Thoracic aorta (tissue), 2 donors: Measurements from ENCODE around the gene ATAD3A. TPM values are rescaled to one million over a fixed set of nuclear protein-coding genes. Genes with fewer than 3 reads are reported as not detected.

Source experiments
- ATAC-seq: fragments of 150-250 bp; one replicate; pipeline ENCODE4 v1.8.0; 2017; ENCODE audit warnings: low read depth; ENCODE audit not compliant: insufficient number of reproducible peaks, low FRiP score
- DNase-seq: peaks from one replicate; pipeline ENCODE4 v3.0.0-alpha.2; 2020; ENCODE audit warnings: low spot score
- H3K27ac ChIP-seq, 2 donors: fragments of 200-600 bp; sonication (generic); 1 replicate in 1 of 2; 2 replicates in 1 of 2; pipeline ENCODE4 v1.5.1; 2016; ENCODE audit warnings: mild to moderate bottlenecking in 2 of 2, moderate library complexity in 2 of 2
- H3K27me3 ChIP-seq: fragments of 200-600 bp; sonication (generic); replicated peaks from 2 replicates; pipeline ENCODE4 v1.6.0; 2016; ENCODE audit warnings: mild to moderate bottlenecking; ENCODE audit not compliant: insufficient read depth
- H3K36me3 ChIP-seq: fragments of 200-600 bp; sonication (generic); one replicate; pipeline ENCODE4 v1.5.1; 2016
- H3K4me1 ChIP-seq, 2 donors: fragments of 200-600 bp; sonication (generic); 1 replicate in 1 of 2; 2 replicates in 1 of 2; pipeline versions ENCODE4 v1.5.1 to v1.6.0; 2016; ENCODE audit warnings: low read depth in 2 of 2, mild to moderate bottlenecking in 1 of 2; ENCODE audit not compliant: control insufficient read depth in 1 of 2
- H3K4me3 ChIP-seq: fragments of 200-600 bp; sonication (generic); 2 replicates; pipeline ENCODE4 v1.5.1; 2016; ENCODE audit warnings: mild to moderate bottlenecking
- H3K9me3 ChIP-seq: fragments of 200-600 bp; sonication (generic); 2 replicates; pipeline ENCODE4 v1.5.1; 2016
- CTCF ChIP-seq: fragments of 200-600 bp; sonication (generic); IDR thresholded peaks from one replicate; pipeline ENCODE4 v1.5.1; 2019; ENCODE audit warnings: antibody characterized with exemption
- total RNA-seq, 2 donors: library from RNA; depleted of rRNA; stranded (reverse); fragments of >200 nt; gene quantifications; one replicate each; pipeline versions ENCODE4 v1.1.0 to v1.2.3, GENCODE V29; 2016

ATAD3A gene
- total RNA-seq, 2 donors from 2014 or later, result 16.7 to 17.6 TPM

- TF ChIP-seq CTCF, result no peak
- ATAC-seq (no peak), DNase-seq (no peak)
- H3K27me3 ChIP-seq, result no peaks in the 10 kb centered on the region
- H3K36me3 ChIP-seq, result peaks cover 3% of the 10 kb centered on the region
- no peak overlapping the region for H3K4me3 ChIP-seq
- no peaks in the 10 kb centered on the region for H3K9me3 ChIP-seq
- H3K27ac ChIP-seq, result no peak overlapping the region
- H3K4me1 ChIP-seq, result peaks cover 10 to 19% of the 10 kb centered on the region in 2 donors
Observed at GRCh38 chr1:1537626-1538250, 25.8 kb downstream of the ATAD3A start.

- ATAC-seq (no peak), DNase-seq (no peak)
- Histone ChIP-seq H3K4me3 (no peak overlapping the region), H3K27me3 (no peaks in the 10 kb centered on the region), H3K9me3 (no peaks in the 10 kb centered on the region), H3K36me3 (peaks cover 6% of the 10 kb centered on the region), H3K27ac (no peak overlapping the region), H3K4me1 (peaks cover 10 to 19% of the 10 kb centered on the region in 2 donors)
- TF ChIP-seq CTCF, result no peak
Observed at GRCh38 chr1:1538334-1538733, 26.4 kb downstream of the ATAD3A start.

- Histone ChIP-seq H3K27ac (no peak overlapping the region), H3K36me3 (peaks cover 8% of the 10 kb centered on the region)
- TF ChIP-seq CTCF, result no peak
Observed at GRCh38 chr1:1538989-1539309, 27.0 kb downstream of the ATAD3A start.

GRCh38 chr1:1539310-1540089 lies 27.5 kb downstream of the ATAD3A start:
- peak overlapping the region in 1 of 2 donors; percentile 47 for H3K27ac ChIP-seq
- TF ChIP-seq CTCF, result no peak
- no peaks in the 10 kb centered on the region for H3K9me3 ChIP-seq
- ATAC-seq, result no peak
- peaks cover 10 to 19% of the 10 kb centered on the region in 2 donors for H3K4me1 ChIP-seq
- peak overlapping the region; percentile 79 for H3K4me3 ChIP-seq
- no peaks in the 10 kb centered on the region for H3K27me3 ChIP-seq
- peaks cover 8% of the 10 kb centered on the region for H3K36me3 ChIP-seq
- DNase-seq, result no peak

More at GRCh38 chr1:1538989-1539309, 27.0 kb downstream of the ATAD3A start:
- ATAC-seq (no peak), DNase-seq (no peak)
- H3K9me3 ChIP-seq, result no peaks in the 10 kb centered on the region
- H3K4me1 ChIP-seq, result peaks cover 10 to 19% of the 10 kb centered on the region in 2 donors
- no peaks in the 10 kb centered on the region for H3K27me3 ChIP-seq
- H3K4me3 ChIP-seq, result peak overlapping the region; percentile 79

GRCh38 chr1:1540090-1540817 lies 28.3 kb downstream of the ATAD3A start, which contains the start of gene TMEM240:
Gene TMEM240, minus strand, starts transcription at chr1:1540624. Its CDS starts 278 bp downstream, at chr1:1540346.
- H3K9me3 ChIP-seq, result no peaks in the 10 kb centered on the region
- H3K27me3 ChIP-seq, result no peaks in the 10 kb centered on the region
- H3K4me3 ChIP-seq, result peak within 1 kb of the TSS; percentile 79
- H3K36me3 ChIP-seq, result peaks cover 8% of the 10 kb centered on the region
- DNase-seq, result peak; percentile 20
- peak; percentile 50 for ATAC-seq
- peaks cover 10 to 19% of the 10 kb centered on the region in 2 donors for H3K4me1 ChIP-seq
- TF ChIP-seq CTCF, result no peak
- H3K27ac ChIP-seq, result peak within 1 kb of the TSS; percentile 58 to 71
